SK-N-SH (cell line): Measurements from ENCODE around the gene ZBTB12. TPM values are rescaled to one million over a fixed set of nuclear protein-coding genes. Genes with fewer than 3 reads are reported as not detected.
A peak's percentile ranks its signal among the peaks of the same experiment; 100 is the strongest.

Experiments
- CTCF ChIA-PET: fragments of 300-600, 350-600 bp; formaldehyde crosslinking; extraction: SDS; loops from one replicate; lab custom pipeline; 2021; lab: Yijun Ruan, JAX
- POLR2A ChIA-PET: fragments of 350-600 bp; sonication (Branson Sonifier 250); formaldehyde crosslinking; extraction: SDS; loops from one replicate; lab custom pipeline; 2020; ENCODE audit warnings: antibody characterized with exemption, inconsistent platforms; lab: Yijun Ruan, JAX
- DNase-seq: peaks from one replicate; pipeline ENCODE4 v3.0.0; 2012
- H2AFZ ChIP-seq: fragments of 200-600 bp; sonication (generic); 2 replicates; pipeline ENCODE4 v1.8.1; 2016; ENCODE audit warnings: antibody characterized with exemption, mild to moderate bottlenecking, low read depth
- H3F3A ChIP-seq: fragments of 200-600 bp; sonication (generic); replicated peaks from 2 replicates; pipeline ENCODE3; 2016; ENCODE audit warnings: antibody characterized with exemption, mild to moderate bottlenecking; ENCODE audit not compliant: insufficient read depth
- H3K27ac ChIP-seq, 2 experiments: fragments of 200-500 bp in 1 of 2; fragments of 200-600 bp in 1 of 2; sonication (Bioruptor generic) in 1 of 2; sonication (generic), shearing (Covaris generic) in 1 of 2; 2 replicates each; pipeline versions ENCODE4 v1.5.1 to v1.6.1; 2014 to 2016; ENCODE audit warnings: low read depth in 2 of 2, inconsistent platforms in 1 of 2, low read length in 1 of 2, mild to moderate bottlenecking in 1 of 2, mixed read lengths in 1 of 2
- H3K27me3 ChIP-seq: fragments of 200-600 bp; sonication (generic), shearing (Covaris generic); 2 replicates; pipeline ENCODE4 v1.6.1; 2016; ENCODE audit warnings: mixed run types; ENCODE audit not compliant: insufficient read depth
- H3K36me3 ChIP-seq, 2 experiments: fragments of 200-500 bp in 1 of 2; fragments of 200-600 bp in 1 of 2; sonication (Bioruptor generic) in 1 of 2; sonication (generic) in 1 of 2; replicated peaks in 1 of 2; 2 replicates each; pipeline versions ENCODE3 to v1.5.1; 2014 to 2016; ENCODE audit warnings: low read length in 1 of 2, mild to moderate bottlenecking in 1 of 2; ENCODE audit not compliant: insufficient read depth in 2 of 2, control insufficient read depth in 1 of 2
- H3K4me1 ChIP-seq, 2 experiments: fragments of 200-500 bp in 1 of 2; fragments of 200-600 bp in 1 of 2; sonication (Bioruptor generic) in 1 of 2; sonication (generic), shearing (Covaris generic) in 1 of 2; 2 replicates each; pipeline versions ENCODE4 v1.5.1 to v1.6.1; 2014 to 2016; ENCODE audit warnings: low read depth in 1 of 2, low read length in 1 of 2, mixed run types in 1 of 2; ENCODE audit not compliant: insufficient read depth in 2 of 2, control insufficient read depth in 1 of 2
- H3K4me2 ChIP-seq: fragments of 200-600 bp; sonication (generic), shearing (Covaris generic); 2 replicates; pipeline ENCODE4 v1.6.1; 2017; ENCODE audit warnings: mixed run types
- H3K4me3 ChIP-seq, 2 experiments: fragments of 200-500 bp in 1 of 2; fragments of 200-600 bp in 1 of 2; sonication (Bioruptor generic) in 1 of 2; sonication (generic), shearing (Covaris generic) in 1 of 2; 2 replicates each; pipeline versions ENCODE4 v1.5.1 to v1.8.1; 2014 to 2016; ENCODE audit warnings: low read depth in 2 of 2, inconsistent platforms in 1 of 2, low read length in 1 of 2, mild to moderate bottlenecking in 1 of 2, mixed read lengths in 1 of 2, moderate library complexity in 1 of 2
- H3K79me2 ChIP-seq: fragments of 200-600 bp; sonication (generic); 2 replicates; pipeline ENCODE4 v1.8.1; 2017; ENCODE audit warnings: mild to moderate bottlenecking; ENCODE audit not compliant: insufficient read depth
- H3K9ac ChIP-seq: fragments of 200-600 bp; sonication (generic); 2 replicates; pipeline ENCODE4 v1.6.1; 2017; ENCODE audit warnings: mixed run types
- H3K9me2 ChIP-seq: fragments of 200-600 bp; sonication (generic); 2 replicates; pipeline ENCODE4 v1.6.1; 2017; ENCODE audit warnings: mixed run types
- H3K9me3 ChIP-seq: fragments of 200-600 bp; sonication (generic); 2 replicates; pipeline ENCODE4 v1.6.1; 2017; ENCODE audit warnings: mixed run types, mild to moderate bottlenecking, moderate library complexity
- H4K20me1 ChIP-seq: fragments of 200-600 bp; sonication (generic); 2 replicates; pipeline ENCODE4 v1.6.1; 2017; ENCODE audit warnings: mild to moderate bottlenecking, mixed run types; ENCODE audit not compliant: insufficient read depth
- CHD2 ChIP-seq: fragments of 150-350 bp; IDR thresholded peaks from 2 replicates; pipeline ENCODE4 v1.6.1; 2018; ENCODE audit warnings: low read length; ENCODE audit not compliant: partially characterized antibody
- CTCF ChIP-seq: fragments of 200-600 bp; sonication (generic); IDR thresholded peaks from 2 replicates; pipeline ENCODE4 v1.6.1; 2017; ENCODE audit warnings: antibody characterized with exemption, mild to moderate bottlenecking, moderate library complexity
- ELF1 ChIP-seq: IDR thresholded peaks from 2 replicates; pipeline ENCODE4 v1.4.0; 2012
- EZH2phosphoT487 ChIP-seq: fragments of 200-600 bp; sonication (generic); IDR thresholded peaks from 2 replicates; pipeline ENCODE4 v1.6.1; 2017; ENCODE audit warnings: low read depth, mixed run types, mild to moderate bottlenecking, antibody characterized with exemption, moderate library complexity, borderline replicate concordance
- GABPA ChIP-seq: IDR thresholded peaks from 2 replicates; pipeline ENCODE4 v1.4.0; 2012; ENCODE audit warnings: low read depth, mild to moderate bottlenecking
- GATA2 ChIP-seq: sonication (generic); formaldehyde crosslinking; IDR thresholded peaks from 2 replicates; pipeline ENCODE4 v1.5.0; 2020; ENCODE audit warnings: mild to moderate bottlenecking, missing genetic modification reagents
- IRF3 ChIP-seq: fragments of 150-350 bp; IDR thresholded peaks from 2 replicates; pipeline ENCODE4 v1.6.1; 2016; ENCODE audit warnings: mild to moderate bottlenecking, low read depth, low read length
- MAX ChIP-seq: IDR thresholded peaks from 2 replicates; pipeline ENCODE4 v1.4.0; 2012; ENCODE audit warnings: low read depth
- MEF2A ChIP-seq: IDR thresholded peaks from 2 replicates; pipeline ENCODE4 v1.4.0; 2012; ENCODE audit warnings: low read depth, borderline replicate concordance
- MXI1 ChIP-seq: IDR thresholded peaks from 2 replicates; pipeline ENCODE4 v1.6.1; 2012; ENCODE audit warnings: mild to moderate bottlenecking, low read depth, low read length, improper control_type of control experiment
- NFIC ChIP-seq: IDR thresholded peaks from 2 replicates; pipeline ENCODE4 v1.4.0; 2012; ENCODE audit warnings: borderline replicate concordance
- POLR2AphosphoS5 ChIP-seq: IDR thresholded peaks from 2 replicates; pipeline ENCODE4 v1.6.1; 2012; ENCODE audit warnings: low read depth, low read length
- RAD21 ChIP-seq: IDR thresholded peaks from 2 replicates; pipeline ENCODE4 v1.6.1; 2012; ENCODE audit warnings: mild to moderate bottlenecking, low read length
- RFX5 ChIP-seq: IDR thresholded peaks from 2 replicates; pipeline ENCODE4 v1.6.1; 2012; ENCODE audit warnings: mild to moderate bottlenecking, improper control_type of control experiment, low read length
- SIN3A ChIP-seq: IDR thresholded peaks from 2 replicates; pipeline ENCODE4 v1.6.1; 2012; ENCODE audit warnings: low read depth, mild to moderate bottlenecking, low read length, moderate library complexity, borderline replicate concordance
- TCF12 ChIP-seq: IDR thresholded peaks from 2 replicates; pipeline ENCODE4 v1.4.0; 2012
- TEAD4 ChIP-seq: IDR thresholded peaks from 2 replicates; pipeline ENCODE4 v1.4.0; 2012; ENCODE audit warnings: mild to moderate bottlenecking, borderline replicate concordance; ENCODE audit not compliant: insufficient read depth
- WGBS: methylation state at CpG from one replicate; pipeline ENCODE4 v1.1.6; 2017; ENCODE audit warnings: low lambda C conversion rate; 5-methylcytosine and 5-hydroxymethylcytosine counted together
- polyA plus RNA-seq, 3 experiments: library from polyadenylated mRNA; depleted of rRNA; stranded (reverse); fragments of >200 nt; gene quantifications; 2 replicates each; pipeline ENCODE4 v1.2.3, GENCODE V29; 2012
- TF ChIP-seq, protein P1 (sequence below): IDR thresholded peaks from 2 replicates; pipeline ENCODE4; 2012
- TF ChIP-seq, protein P2 (sequence below): IDR thresholded peaks from 2 replicates; pipeline ENCODE4 v1.4.0; 2012; ENCODE audit warnings: low read depth, borderline replicate concordance

Gene ZBTB12
- polyA plus RNA-seq, 1 of the 3 experiments (the other 2 are of a cell fraction), result 8.3 TPM

GRCh38 chr6:31943742-31944141, 41.9 kb upstream of the ZBTB12 start (continued):
- no peak for TF ChIP-seq IRF3
- no peak for TF ChIP-seq GATA2 (CRISPR knock-in tag)
- no peak for TF ChIP-seq MAX
- TF ChIP-seq MEF2A, result no peak
- TF ChIP-seq EZH2phosphoT487, result no peak
- no peak for TF ChIP-seq MXI1

- H3K79me2 ChIP-seq, result no peaks in the 10 kb centered on the region
- H3K9ac ChIP-seq, result no peak overlapping the region
- H2AFZ ChIP-seq, result 0 out of 2 replicates have a peak overlapping the region, but pooled peaks have one; percentile 59
- ChIA-PET CTCF (interaction anchor here (1.1 to 2.5 kb wide), 2 partner anchors 12 to 149 kb away, joined by 3 to 14 read pairs; no protein-coding TSS in a partner anchor), POLR2A (interaction anchor here (0.8 kb wide), 1 partner anchor 10 kb away, joined by 4 read pairs; no protein-coding TSS in a partner anchor)
- H3K9me2 ChIP-seq, result no peaks in the 10 kb centered on the region
- no peaks in the 10 kb centered on the region for H3K9me3 ChIP-seq
- H3K4me2 ChIP-seq, result peak overlapping the region; percentile 41; the same call in 1 of the 2 replicates
- 17% methylated on average over 6 of the region's 6 CpGs for WGBS
- H3K27me3 ChIP-seq, result no peaks in the 10 kb centered on the region
- no peak for DNase-seq
- H3K4me1 ChIP-seq, result peaks cover 0 to 7% of the 10 kb centered on the region in 2 experiments; a peak in 1 of 4 replicates
- H4K20me1 ChIP-seq, result no peaks in the 10 kb centered on the region
- H3K27ac ChIP-seq, result no peak overlapping the region
- no peak overlapping the region for H3K4me3 ChIP-seq
- peaks cover 6% of the 10 kb centered on the region for H3F3A ChIP-seq
- no peaks in the 10 kb centered on the region for H3K36me3 ChIP-seq
- no peak for TF ChIP-seq RAD21
- no peak for TF ChIP-seq TCF12
- no peak for TF ChIP-seq RFX5
- TF ChIP-seq CHD2, result no peak
- no peak for TF ChIP-seq NFIC
- TF ChIP-seq, protein P1, sequence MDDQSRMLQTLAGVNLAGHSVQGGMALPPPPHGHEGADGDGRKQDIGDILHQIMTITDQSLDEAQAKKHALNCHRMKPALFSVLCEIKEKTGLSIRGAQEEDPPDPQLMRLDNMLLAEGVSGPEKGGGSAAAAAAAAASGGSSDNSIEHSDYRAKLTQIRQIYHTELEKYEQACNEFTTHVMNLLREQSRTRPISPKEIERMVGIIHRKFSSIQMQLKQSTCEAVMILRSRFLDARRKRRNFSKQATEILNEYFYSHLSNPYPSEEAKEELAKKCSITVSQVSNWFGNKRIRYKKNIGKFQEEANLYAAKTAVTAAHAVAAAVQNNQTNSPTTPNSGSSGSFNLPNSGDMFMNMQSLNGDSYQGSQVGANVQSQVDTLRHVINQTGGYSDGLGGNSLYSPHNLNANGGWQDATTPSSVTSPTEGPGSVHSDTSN, result no peak
- TF ChIP-seq ELF1, result no peak
- TF ChIP-seq SIN3A, result no peak
- no peak for TF ChIP-seq POLR2AphosphoS5
- TF ChIP-seq GABPA, result no peak
- no peak for TF ChIP-seq GATA2 (CRISPR knock-in tag)
- TF ChIP-seq, protein P2, sequence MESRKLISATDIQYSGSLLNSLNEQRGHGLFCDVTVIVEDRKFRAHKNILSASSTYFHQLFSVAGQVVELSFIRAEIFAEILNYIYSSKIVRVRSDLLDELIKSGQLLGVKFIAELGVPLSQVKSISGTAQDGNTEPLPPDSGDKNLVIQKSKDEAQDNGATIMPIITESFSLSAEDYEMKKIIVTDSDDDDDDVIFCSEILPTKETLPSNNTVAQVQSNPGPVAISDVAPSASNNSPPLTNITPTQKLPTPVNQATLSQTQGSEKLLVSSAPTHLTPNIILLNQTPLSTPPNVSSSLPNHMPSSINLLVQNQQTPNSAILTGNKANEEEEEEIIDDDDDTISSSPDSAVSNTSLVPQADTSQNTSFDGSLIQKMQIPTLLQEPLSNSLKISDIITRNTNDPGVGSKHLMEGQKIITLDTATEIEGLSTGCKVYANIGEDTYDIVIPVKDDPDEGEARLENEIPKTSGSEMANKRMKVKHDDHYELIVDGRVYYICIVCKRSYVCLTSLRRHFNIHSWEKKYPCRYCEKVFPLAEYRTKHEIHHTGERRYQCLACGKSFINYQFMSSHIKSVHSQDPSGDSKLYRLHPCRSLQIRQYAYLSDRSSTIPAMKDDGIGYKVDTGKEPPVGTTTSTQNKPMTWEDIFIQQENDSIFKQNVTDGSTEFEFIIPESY, result no peak
- no peak for TF ChIP-seq TEAD4
- TF ChIP-seq CTCF, result no peak
- no peak for TF ChIP-seq MEF2A
These were observed 38.4 kb upstream of the ZBTB12 start for GRCh38 chr6:31940256-31940664.
